Mesendoderm (in vitro differentiated cells): ENCODE data around the gene TENM4.

Experiments used
- DNase-seq: peaks from one replicate; pipeline ENCODE4 v3.0.0; 2013
- H2AK5ac ChIP-seq: 2 replicates; pipeline ENCODE4 v1.6.1; 2013; ENCODE audit warnings: low read length, inconsistent platforms
- H2BK120ac ChIP-seq: 2 replicates; pipeline ENCODE4 v1.6.1; 2013; ENCODE audit warnings: low read depth, mild to moderate bottlenecking, low read length, moderate library complexity, mixed read lengths
- H2BK15ac ChIP-seq: replicated peaks from 2 replicates; pipeline ENCODE4 v1.6.1; 2013; ENCODE audit warnings: low read depth, mild to moderate bottlenecking, moderate library complexity
- H2BK5ac ChIP-seq: 2 replicates; pipeline ENCODE4 v1.6.1; 2013; ENCODE audit warnings: low read length, inconsistent platforms
- H3K18ac ChIP-seq: 2 replicates; pipeline ENCODE4 v1.6.1; 2013; ENCODE audit warnings: mild to moderate bottlenecking, low read length, mixed read lengths
- H3K23ac ChIP-seq: one replicate; pipeline ENCODE4 v1.6.1; 2013; ENCODE audit warnings: low read length
- H3K27ac ChIP-seq: 2 replicates; pipeline ENCODE4 v1.5.1; 2013; ENCODE audit warnings: low read depth, mild to moderate bottlenecking, inconsistent platforms, low read length, moderate library complexity
- H3K27me3 ChIP-seq: 2 replicates; pipeline ENCODE4 v1.6.1; 2013; ENCODE audit warnings: low read length, control low read depth, mild to moderate bottlenecking, inconsistent platforms; ENCODE audit not compliant: insufficient read depth, poor library complexity
- H3K36me3 ChIP-seq: 2 replicates; pipeline ENCODE4 v1.6.1; 2013; ENCODE audit warnings: low read length, inconsistent platforms; ENCODE audit not compliant: control insufficient read depth, insufficient read depth
- H3K4ac ChIP-seq: one replicate; pipeline ENCODE4 v1.6.1; 2013; ENCODE audit warnings: low read depth, mild to moderate bottlenecking, low read length, moderate library complexity
- H3K4me1 ChIP-seq: 2 replicates; pipeline ENCODE4 v1.6.1; 2013; ENCODE audit warnings: low read depth, low read length, inconsistent platforms; ENCODE audit not compliant: control insufficient read depth
- H3K4me2 ChIP-seq: 2 replicates; pipeline ENCODE4 v1.6.1; 2013; ENCODE audit warnings: low read length
- H3K4me3 ChIP-seq: 2 replicates; pipeline ENCODE4 v1.5.1; 2013; ENCODE audit warnings: mild to moderate bottlenecking, low read length
- H3K56ac ChIP-seq: one replicate; pipeline ENCODE4 v1.6.1; 2013; ENCODE audit warnings: low read length
- H3K79me1 ChIP-seq: 2 replicates; pipeline ENCODE4 v1.6.1; 2013; ENCODE audit warnings: low read length, inconsistent platforms
- H3K79me2 ChIP-seq: 2 replicates; pipeline ENCODE4 v1.6.1; 2013; ENCODE audit warnings: mild to moderate bottlenecking, low read length; ENCODE audit not compliant: control insufficient read depth, insufficient read depth
- H3K9ac ChIP-seq: 2 replicates; pipeline ENCODE4 v1.6.1; 2013; ENCODE audit warnings: low read length, inconsistent platforms
- H4K5ac ChIP-seq: one replicate; pipeline ENCODE4 v1.6.1; 2013; ENCODE audit warnings: low read length
- H4K8ac ChIP-seq: one replicate; pipeline ENCODE4 v1.6.1; 2013; ENCODE audit warnings: low read depth, mild to moderate bottlenecking, control low read depth, low read length, moderate library complexity
- WGBS: extraction: QIAGEN DNeasy Blood & Tissue Kit; methylation state at CpG from one replicate; pipeline ENCODE4 v1.1.7; 2013; ENCODE audit warnings: low lambda C conversion rate, missing lambda C conversion rate; ENCODE audit not compliant: insufficient coverage; ENCODE audit errors: extremely low coverage; 5-methylcytosine and 5-hydroxymethylcytosine counted together

The TENM4 gene

GRCh38 chr11:79331203-79331901 lies 109.5 kb downstream of the TENM4 start:
- Histone ChIP-seq H3K4me2 (no peak overlapping the region), H3K4ac (no peak overlapping the region), H3K9ac (no peak overlapping the region), H3K18ac (no peak overlapping the region), H4K8ac (no peak overlapping the region), H3K36me3 (no peaks in the 10 kb centered on the region), H4K5ac (no peak overlapping the region), H3K4me1 (peaks cover 15% of the 10 kb centered on the region), H3K56ac (no peak overlapping the region), H2BK120ac (no peak overlapping the region), H2BK5ac (no peak overlapping the region), H3K27ac (no peak overlapping the region), H2AK5ac (no peak overlapping the region), H3K27me3 (no peaks in the 10 kb centered on the region), H2BK15ac (no peak overlapping the region), H3K23ac (no peak overlapping the region), H3K4me3 (no peak overlapping the region), H3K79me1 (peaks cover 31% of the 10 kb centered on the region), H3K79me2 (peaks cover 3% of the 10 kb centered on the region)
- WGBS, result no CpG with 5 or more reads among the region's 5 CpGs
- no peak for DNase-seq

GRCh38 chr11:79330651-79331050 lies 110.2 kb downstream of the TENM4 start:
- Histone ChIP-seq H3K79me2 (peaks cover 3% of the 10 kb centered on the region), H2AK5ac (no peak overlapping the region), H3K18ac (no peak overlapping the region), H2BK5ac (no peak overlapping the region), H3K79me1 (peaks cover 35% of the 10 kb centered on the region), H4K8ac (no peak overlapping the region), H3K56ac (no peak overlapping the region), H3K27ac (no peak overlapping the region), H3K4ac (no peak overlapping the region), H2BK15ac (no peak overlapping the region), H4K5ac (no peak overlapping the region), H2BK120ac (no peak overlapping the region), H3K4me3 (no peak overlapping the region), H3K23ac (no peak overlapping the region), H3K4me2 (no peak overlapping the region), H3K4me1 (peaks cover 15% of the 10 kb centered on the region), H3K36me3 (no peaks in the 10 kb centered on the region), H3K27me3 (no peaks in the 10 kb centered on the region), H3K9ac (no peak overlapping the region)
- DNase-seq, result no peak
- no CpG with 5 or more reads among the region's 8 CpGs for WGBS

GRCh38 chr11:79329561-79329960 lies 111.3 kb downstream of the TENM4 start:
- Histone ChIP-seq H2BK15ac (no peak overlapping the region), H2BK120ac (no peak overlapping the region), H3K36me3 (no peaks in the 10 kb centered on the region), H3K56ac (no peak overlapping the region), H3K4me3 (no peak overlapping the region), H3K27me3 (no peaks in the 10 kb centered on the region), H3K18ac (no peak overlapping the region), H3K4me1 (peaks cover 11% of the 10 kb centered on the region), H2BK5ac (no peak overlapping the region), H3K4ac (no peak overlapping the region), H3K79me2 (peaks cover 3% of the 10 kb centered on the region), H3K4me2 (no peak overlapping the region), H3K23ac (no peak overlapping the region), H4K5ac (no peak overlapping the region), H4K8ac (no peak overlapping the region), H3K27ac (no peak overlapping the region), H3K9ac (no peak overlapping the region), H2AK5ac (no peak overlapping the region), H3K79me1 (peaks cover 30% of the 10 kb centered on the region)
- no peak for DNase-seq
- WGBS, result no CpG with 5 or more reads among the region's 6 CpGs

GRCh38 chr11:79328402-79328801 lies 112.4 kb downstream of the TENM4 start:
- Histone ChIP-seq H2BK15ac (no peak overlapping the region), H4K5ac (no peak overlapping the region), H3K36me3 (no peaks in the 10 kb centered on the region), H3K18ac (no peak overlapping the region), H3K79me1 (peaks cover 26% of the 10 kb centered on the region), H4K8ac (no peak overlapping the region), H3K4me1 (peaks cover 7% of the 10 kb centered on the region), H3K27ac (no peak overlapping the region), H2AK5ac (no peak overlapping the region), H3K4me3 (no peak overlapping the region), H2BK120ac (no peak overlapping the region), H3K4me2 (no peak overlapping the region), H2BK5ac (no peak overlapping the region), H3K79me2 (peaks cover 3% of the 10 kb centered on the region), H3K4ac (no peak overlapping the region), H3K27me3 (no peaks in the 10 kb centered on the region), H3K56ac (no peak overlapping the region), H3K23ac (no peak overlapping the region), H3K9ac (no peak overlapping the region)
- DNase-seq, result no peak
- no CpG with 5 or more reads among the region's 9 CpGs for WGBS

- H3K79me2 ChIP-seq, result peaks cover 3% of the 10 kb centered on the region
- no peak overlapping the region for H3K4ac ChIP-seq
- H2AK5ac ChIP-seq, result no peak overlapping the region
- no peak overlapping the region for H2BK120ac ChIP-seq
- no peak overlapping the region for H4K8ac ChIP-seq
- WGBS, result no CpG with 5 or more reads among the region's 10 CpGs
- H3K79me1 ChIP-seq, result peaks cover 27% of the 10 kb centered on the region
- H3K36me3 ChIP-seq, result no peaks in the 10 kb centered on the region
- no peak overlapping the region for H3K23ac ChIP-seq
- no peak overlapping the region for H3K4me2 ChIP-seq
- no peak overlapping the region for H2BK15ac ChIP-seq
- no peak for DNase-seq
- no peak overlapping the region for H4K5ac ChIP-seq
- H3K4me1 ChIP-seq, result peaks cover 3% of the 10 kb centered on the region
- no peak overlapping the region for H3K4me3 ChIP-seq
- no peak overlapping the region for H3K27ac ChIP-seq
- H3K56ac ChIP-seq, result no peak overlapping the region
- H3K27me3 ChIP-seq, result no peaks in the 10 kb centered on the region
- H2BK5ac ChIP-seq, result no peak overlapping the region
- H3K9ac ChIP-seq, result no peak overlapping the region
- H3K18ac ChIP-seq, result no peak overlapping the region
These were observed 115.0 kb downstream of the TENM4 start for GRCh38 chr11:79325851-79326250.

- no peaks in the 10 kb centered on the region for H3K27me3 ChIP-seq
- H4K5ac ChIP-seq, result no peak overlapping the region
- no CpG with 5 or more reads among the region's 6 CpGs for WGBS
- peaks cover 3% of the 10 kb centered on the region for H3K79me2 ChIP-seq
- peaks cover 3% of the 10 kb centered on the region for H3K4me1 ChIP-seq
- no peak overlapping the region for H3K4me3 ChIP-seq
- H3K9ac ChIP-seq, result no peak overlapping the region
- H2AK5ac ChIP-seq, result no peak overlapping the region
- H2BK120ac ChIP-seq, result no peak overlapping the region
- H3K23ac ChIP-seq, result no peak overlapping the region
- no peaks in the 10 kb centered on the region for H3K36me3 ChIP-seq
- no peak overlapping the region for H3K56ac ChIP-seq
- H2BK15ac ChIP-seq, result no peak overlapping the region
- H4K8ac ChIP-seq, result no peak overlapping the region
- H3K4ac ChIP-seq, result no peak overlapping the region
- DNase-seq, result peak; percentile 42
- H3K4me2 ChIP-seq, result no peak overlapping the region
- H3K18ac ChIP-seq, result no peak overlapping the region
- H2BK5ac ChIP-seq, result no peak overlapping the region
- no peak overlapping the region for H3K27ac ChIP-seq
- peaks cover 17% of the 10 kb centered on the region for H3K79me1 ChIP-seq
These were observed 119.6 kb downstream of the TENM4 start for GRCh38 chr11:79321263-79321662.
